Neural cell (in vitro differentiated cells): ENCODE results near the gene CBFA2T3.
A peak's percentile ranks its signal among the peaks of the same experiment; 100 is the strongest.

Experiments used
- EP300 ChIP-seq: fragments of 450-650 bp; conservative IDR thresholded peaks from 2 replicates; pipeline ENCODE4 v1.6.1; 2014; ENCODE audit warnings: antibody characterized with exemption, mild to moderate bottlenecking, moderate library complexity; ENCODE audit not compliant: poor library complexity, severe bottlenecking
- EZH2 ChIP-seq: fragments of 200-600, 300-800 bp; shearing (Covaris generic), sonication (generic); IDR thresholded peaks from 2 replicates; pipeline ENCODE4 v1.6.1; 2014; ENCODE audit warnings: antibody characterized with exemption, low read length, borderline replicate concordance, mild to moderate bottlenecking; ENCODE audit not compliant: insufficient read depth, poor library complexity, severe bottlenecking
- POLR2AphosphoS5 ChIP-seq: IDR thresholded peaks from 2 replicates; pipeline ENCODE4 v1.6.1; 2012
- RAD21 ChIP-seq: fragments of 450-650 bp; conservative IDR thresholded peaks from 2 replicates; pipeline ENCODE4 v1.6.1; 2014; ENCODE audit warnings: antibody characterized with exemption, mild to moderate bottlenecking, moderate library complexity
- SMC3 ChIP-seq: fragments of 450-650 bp; conservative IDR thresholded peaks from 2 replicates; pipeline ENCODE4 v1.6.1; 2014; ENCODE audit warnings: antibody characterized with exemption, mild to moderate bottlenecking, moderate library complexity; ENCODE audit not compliant: poor library complexity
- TAF1 ChIP-seq: IDR thresholded peaks from 2 replicates; pipeline ENCODE4 v1.6.1; 2012; ENCODE audit warnings: low read depth
- TF ChIP-seq, protein P1 (sequence below): fragments of 450-650 bp; IDR thresholded peaks from 2 replicates; pipeline ENCODE4 v1.5.1; 2014; ENCODE audit warnings: antibody characterized with exemption, mild to moderate bottlenecking, moderate library complexity; ENCODE audit not compliant: poor library complexity, severe bottlenecking
- TF ChIP-seq, protein P2 (sequence below): IDR thresholded peaks from 2 replicates; pipeline ENCODE4 v1.6.1; 2012; ENCODE audit warnings: borderline replicate concordance

DNA sequence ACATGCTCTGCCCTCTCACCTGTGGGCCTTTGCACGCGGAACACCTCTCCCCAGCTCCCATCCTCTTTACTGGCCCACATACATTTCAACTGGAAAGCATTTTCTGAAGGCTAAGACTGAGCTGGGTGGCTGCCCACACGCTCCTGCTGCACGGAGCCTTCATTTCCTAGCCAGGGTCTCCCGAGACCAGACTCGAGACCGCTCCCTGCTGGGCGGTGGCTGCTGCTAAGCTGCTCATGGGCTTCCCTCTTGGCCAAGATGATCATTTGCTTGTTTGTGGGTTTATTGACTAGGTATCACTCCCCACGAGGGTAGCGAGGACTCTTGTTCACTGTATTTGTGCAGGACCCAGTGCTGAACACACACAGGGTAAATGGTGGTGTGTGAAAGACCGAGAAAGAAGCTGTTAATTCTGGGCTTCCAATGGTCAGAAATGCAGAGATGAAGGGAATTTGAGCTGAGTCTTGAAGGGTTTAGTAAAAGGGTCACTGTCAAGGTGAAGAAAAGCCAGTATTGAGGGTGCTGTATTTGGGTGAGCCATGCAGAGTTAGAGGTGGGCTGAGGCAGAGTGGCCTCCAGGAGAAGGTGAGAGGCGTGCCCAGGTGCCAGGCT lies 119.2 kb downstream of the CBFA2T3 start:
- TF ChIP-seq TAF1 = no peak
- TF ChIP-seq, protein P1, sequence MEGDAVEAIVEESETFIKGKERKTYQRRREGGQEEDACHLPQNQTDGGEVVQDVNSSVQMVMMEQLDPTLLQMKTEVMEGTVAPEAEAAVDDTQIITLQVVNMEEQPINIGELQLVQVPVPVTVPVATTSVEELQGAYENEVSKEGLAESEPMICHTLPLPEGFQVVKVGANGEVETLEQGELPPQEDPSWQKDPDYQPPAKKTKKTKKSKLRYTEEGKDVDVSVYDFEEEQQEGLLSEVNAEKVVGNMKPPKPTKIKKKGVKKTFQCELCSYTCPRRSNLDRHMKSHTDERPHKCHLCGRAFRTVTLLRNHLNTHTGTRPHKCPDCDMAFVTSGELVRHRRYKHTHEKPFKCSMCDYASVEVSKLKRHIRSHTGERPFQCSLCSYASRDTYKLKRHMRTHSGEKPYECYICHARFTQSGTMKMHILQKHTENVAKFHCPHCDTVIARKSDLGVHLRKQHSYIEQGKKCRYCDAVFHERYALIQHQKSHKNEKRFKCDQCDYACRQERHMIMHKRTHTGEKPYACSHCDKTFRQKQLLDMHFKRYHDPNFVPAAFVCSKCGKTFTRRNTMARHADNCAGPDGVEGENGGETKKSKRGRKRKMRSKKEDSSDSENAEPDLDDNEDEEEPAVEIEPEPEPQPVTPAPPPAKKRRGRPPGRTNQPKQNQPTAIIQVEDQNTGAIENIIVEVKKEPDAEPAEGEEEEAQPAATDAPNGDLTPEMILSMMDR = peak; percentile 74
- TF ChIP-seq EZH2 = no peak
- TF ChIP-seq EP300 = no peak
- TF ChIP-seq POLR2AphosphoS5 = no peak
- peak; percentile 67 for TF ChIP-seq SMC3
- TF ChIP-seq, protein P2, sequence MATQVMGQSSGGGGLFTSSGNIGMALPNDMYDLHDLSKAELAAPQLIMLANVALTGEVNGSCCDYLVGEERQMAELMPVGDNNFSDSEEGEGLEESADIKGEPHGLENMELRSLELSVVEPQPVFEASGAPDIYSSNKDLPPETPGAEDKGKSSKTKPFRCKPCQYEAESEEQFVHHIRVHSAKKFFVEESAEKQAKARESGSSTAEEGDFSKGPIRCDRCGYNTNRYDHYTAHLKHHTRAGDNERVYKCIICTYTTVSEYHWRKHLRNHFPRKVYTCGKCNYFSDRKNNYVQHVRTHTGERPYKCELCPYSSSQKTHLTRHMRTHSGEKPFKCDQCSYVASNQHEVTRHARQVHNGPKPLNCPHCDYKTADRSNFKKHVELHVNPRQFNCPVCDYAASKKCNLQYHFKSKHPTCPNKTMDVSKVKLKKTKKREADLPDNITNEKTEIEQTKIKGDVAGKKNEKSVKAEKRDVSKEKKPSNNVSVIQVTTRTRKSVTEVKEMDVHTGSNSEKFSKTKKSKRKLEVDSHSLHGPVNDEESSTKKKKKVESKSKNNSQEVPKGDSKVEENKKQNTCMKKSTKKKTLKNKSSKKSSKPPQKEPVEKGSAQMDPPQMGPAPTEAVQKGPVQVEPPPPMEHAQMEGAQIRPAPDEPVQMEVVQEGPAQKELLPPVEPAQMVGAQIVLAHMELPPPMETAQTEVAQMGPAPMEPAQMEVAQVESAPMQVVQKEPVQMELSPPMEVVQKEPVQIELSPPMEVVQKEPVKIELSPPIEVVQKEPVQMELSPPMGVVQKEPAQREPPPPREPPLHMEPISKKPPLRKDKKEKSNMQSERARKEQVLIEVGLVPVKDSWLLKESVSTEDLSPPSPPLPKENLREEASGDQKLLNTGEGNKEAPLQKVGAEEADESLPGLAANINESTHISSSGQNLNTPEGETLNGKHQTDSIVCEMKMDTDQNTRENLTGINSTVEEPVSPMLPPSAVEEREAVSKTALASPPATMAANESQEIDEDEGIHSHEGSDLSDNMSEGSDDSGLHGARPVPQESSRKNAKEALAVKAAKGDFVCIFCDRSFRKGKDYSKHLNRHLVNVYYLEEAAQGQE = no peak
- peak; percentile 56 for TF ChIP-seq RAD21
